ENCODE data around the gene ZNF79.

The ZNF79 gene

DNA sequence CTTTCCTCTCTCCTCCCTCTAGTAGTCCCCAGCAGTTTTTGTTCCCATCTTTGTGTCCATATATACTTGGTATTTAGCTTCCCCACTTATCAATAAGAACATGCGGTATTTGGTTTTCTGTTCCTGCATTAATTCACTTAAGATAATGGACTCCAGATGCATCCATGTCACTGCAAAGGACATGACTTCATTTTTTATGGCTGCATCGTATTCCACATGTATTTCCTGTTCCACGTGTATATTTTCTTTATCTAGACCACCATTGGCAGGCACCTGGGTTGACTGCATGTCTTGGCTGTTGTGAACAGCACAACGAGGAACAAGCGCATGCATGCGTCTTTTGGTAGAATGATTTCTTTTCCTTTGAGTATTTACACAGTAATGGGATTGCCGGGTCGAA is 6.2 kb downstream of the ZNF79 start:
- no peak for DNase-seq

DNA sequence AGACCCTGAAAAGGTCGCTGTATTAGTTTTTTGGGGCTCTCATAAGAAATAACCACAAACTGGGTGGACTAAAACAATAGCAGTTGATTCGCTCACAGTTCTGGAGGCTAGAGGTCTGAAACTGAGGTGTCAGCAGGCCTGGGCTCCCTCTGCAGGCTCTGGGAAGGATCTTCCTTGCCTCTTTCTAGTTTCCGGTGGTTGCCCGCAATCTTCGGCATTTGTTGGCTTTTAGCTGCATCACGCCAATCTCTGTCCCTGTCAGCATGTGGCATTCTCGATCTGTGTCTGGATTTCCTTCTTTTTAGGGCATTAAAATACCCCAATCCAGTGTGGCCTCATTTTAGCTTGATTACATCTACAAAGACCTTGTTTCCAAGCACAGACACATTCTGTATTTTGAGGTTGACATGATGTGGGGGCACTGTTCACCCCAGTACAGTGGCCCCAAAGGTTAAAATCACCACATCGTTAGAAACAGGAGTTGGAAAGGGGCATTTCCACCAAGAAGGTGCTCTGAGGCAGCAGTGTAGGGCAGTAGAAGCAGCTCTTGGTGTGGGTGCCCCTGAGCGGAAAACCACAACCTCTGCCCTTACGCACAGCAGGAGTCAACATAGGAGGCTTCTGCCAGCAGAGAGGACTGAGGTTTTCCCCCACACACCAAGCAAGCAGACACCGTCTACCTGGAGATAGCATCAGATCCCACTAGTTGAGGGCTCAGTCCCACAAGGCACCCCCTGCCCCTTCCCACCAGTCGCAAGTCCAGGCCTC is 13.5 kb downstream of the ZNF79 start:
- DNase-seq: no peak

DNA sequence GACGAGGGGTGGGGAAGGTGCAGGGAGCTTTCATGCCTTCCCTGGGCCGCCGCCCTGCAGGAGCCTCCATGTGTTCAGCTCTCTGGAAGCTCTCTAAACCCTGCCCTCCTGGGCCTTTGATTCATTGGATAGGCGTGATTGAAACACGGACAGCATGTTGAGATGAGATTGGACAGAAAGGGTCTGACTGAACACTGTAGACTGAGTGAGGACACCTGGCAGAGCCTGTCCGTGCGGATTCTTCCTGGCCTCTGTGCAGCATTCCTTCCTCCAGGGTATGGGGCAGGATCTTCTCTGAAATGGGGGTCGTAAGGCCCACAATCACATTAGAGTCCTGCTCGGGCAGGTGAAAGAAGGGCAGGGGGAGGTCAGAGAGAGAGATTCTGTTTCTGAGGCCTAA is 14.2 kb downstream of the ZNF79 start:
- no peak for DNase-seq

DNA sequence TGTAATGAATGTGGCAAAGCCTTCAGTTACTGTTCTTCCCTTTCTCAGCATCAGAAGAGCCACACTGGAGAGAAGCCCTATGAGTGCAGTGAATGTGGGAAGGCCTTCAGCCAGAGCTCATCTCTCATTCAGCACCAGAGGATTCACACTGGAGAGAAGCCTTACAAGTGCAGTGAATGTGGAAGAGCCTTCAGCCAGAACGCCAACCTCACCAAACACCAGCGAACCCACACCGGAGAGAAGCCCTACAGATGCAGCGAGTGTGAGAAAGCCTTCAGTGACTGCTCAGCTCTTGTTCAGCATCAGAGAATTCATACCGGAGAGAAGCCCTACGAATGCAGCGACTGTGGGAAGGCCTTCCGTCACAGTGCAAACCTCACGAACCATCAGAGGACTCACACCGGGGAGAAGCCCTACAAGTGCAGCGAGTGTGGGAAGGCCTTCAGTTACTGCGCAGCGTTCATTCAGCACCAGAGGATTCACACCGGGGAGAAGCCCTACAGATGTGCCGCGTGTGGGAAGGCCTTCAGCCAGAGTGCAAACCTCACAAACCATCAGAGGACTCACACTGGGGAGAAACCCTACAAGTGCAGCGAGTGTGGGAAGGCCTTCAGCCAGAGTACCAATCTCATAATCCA is 20.2 kb downstream of the ZNF79 start:
- DNase-seq: no peak

DNA sequence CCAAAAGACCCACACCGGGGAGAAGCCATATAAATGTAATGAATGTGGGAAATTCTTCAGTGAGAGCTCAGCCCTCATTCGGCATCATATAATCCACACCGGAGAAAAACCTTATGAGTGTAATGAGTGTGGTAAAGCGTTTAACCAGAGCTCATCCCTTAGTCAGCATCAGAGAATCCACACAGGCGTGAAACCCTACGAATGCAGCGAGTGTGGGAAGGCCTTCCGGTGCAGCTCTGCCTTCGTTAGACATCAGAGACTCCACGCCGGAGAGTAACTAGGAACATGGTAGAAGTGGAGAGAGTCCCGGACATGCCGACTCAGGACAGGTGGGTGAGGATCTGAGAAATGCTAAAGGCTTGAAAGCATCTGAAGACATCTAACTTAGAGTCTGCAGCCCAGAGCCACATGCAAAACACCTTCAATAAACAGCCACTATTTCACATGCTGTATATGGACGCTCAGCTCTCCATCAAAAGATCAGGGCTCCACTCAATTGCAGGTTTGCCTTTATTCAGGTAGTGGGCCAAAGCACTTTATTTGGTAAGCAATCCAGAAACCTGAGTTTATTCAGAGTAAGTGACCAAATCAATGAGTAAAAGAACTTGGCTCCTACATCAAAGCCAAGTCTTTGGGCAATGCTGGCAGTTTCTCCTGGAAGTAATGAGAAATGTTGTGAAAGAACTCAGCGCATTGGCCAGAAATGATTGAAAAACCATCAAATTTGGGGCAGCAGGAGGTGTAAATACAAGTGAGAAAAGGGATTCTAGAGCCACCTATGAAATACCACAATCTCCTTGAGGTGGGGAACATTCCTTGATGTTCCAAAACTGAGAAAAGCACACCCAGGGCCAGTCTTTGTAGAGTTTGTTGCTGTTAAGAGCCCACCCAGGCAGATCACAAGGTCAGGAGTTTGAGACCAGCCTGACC is 21.0 kb downstream of the ZNF79 start:
- DNase-seq: no peak

DNA sequence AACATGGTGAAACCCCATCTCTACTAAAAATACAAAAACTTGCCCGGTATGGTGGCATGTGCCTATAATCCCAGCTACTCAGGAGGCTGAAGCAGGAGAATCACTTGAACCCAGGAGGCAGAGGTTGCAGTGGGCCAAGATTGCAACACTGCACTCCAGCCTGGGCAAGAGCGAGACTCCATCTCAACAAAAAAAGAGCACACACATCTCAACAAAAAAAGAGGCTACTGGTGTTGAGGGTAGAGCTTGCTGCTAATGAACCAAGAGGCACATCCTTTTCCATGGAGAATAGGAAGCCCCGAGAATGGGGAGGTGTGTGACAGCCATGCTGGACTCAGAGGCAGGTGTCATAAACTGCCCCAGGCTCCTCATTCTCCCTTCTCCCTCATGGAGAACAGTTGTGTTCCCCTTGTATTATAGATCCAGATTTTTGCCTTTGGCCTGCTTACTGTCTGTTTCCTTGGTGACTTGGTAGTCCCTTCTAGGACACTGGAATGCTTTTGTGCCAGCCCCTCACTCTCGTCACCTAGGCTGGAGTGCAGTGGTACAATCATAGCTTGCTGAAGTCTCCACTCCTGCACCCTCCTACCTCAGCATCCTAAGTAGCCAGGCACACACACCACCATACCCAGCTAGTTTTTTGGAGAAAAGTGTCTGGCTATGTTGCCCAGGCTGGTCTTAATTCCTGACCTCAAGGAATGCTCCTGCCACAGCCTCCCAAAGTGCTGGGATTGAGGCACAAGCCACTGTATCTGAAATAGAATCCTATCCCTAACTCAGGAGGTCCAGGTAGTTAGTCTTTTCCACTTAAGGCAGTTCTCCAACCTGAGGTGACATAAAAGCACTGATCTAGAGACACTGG is 21.9 kb downstream of the ZNF79 start:
- DNase-seq: no peak

DNA sequence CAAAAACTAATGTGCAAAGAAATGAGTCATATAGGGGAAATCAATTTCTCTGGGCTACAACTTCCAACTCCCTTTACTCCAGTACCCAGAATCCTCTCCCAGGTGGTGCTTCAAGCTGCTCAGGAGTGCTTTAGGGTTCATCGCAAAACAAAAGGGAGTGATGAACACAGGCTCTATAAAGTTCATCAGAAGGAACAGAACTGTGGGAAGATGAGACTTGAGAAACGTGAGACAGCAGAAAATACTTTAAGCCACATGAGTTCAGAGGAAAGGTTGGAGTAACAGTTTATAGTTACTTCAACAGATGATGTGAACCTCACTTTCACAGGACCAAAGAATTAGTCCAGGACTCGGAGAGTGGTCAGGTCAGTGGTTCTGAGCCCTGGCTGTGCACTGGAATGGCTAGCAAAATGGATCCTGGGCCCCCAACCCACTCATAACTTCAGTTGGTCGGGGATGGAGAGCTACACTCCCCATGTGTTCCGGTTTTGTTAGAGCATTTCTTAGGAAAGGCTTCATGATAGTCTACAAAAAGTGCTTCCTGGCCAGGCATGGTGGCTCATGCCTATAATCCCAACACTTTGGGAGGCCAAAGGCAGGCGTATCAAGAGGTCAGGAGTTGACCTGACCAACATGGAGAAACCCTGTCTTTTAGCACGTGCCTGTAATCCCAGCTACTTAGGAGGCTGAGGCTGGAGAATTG is 22.7 kb downstream of the ZNF79 start:
- DNase-seq: no peak

DNA sequence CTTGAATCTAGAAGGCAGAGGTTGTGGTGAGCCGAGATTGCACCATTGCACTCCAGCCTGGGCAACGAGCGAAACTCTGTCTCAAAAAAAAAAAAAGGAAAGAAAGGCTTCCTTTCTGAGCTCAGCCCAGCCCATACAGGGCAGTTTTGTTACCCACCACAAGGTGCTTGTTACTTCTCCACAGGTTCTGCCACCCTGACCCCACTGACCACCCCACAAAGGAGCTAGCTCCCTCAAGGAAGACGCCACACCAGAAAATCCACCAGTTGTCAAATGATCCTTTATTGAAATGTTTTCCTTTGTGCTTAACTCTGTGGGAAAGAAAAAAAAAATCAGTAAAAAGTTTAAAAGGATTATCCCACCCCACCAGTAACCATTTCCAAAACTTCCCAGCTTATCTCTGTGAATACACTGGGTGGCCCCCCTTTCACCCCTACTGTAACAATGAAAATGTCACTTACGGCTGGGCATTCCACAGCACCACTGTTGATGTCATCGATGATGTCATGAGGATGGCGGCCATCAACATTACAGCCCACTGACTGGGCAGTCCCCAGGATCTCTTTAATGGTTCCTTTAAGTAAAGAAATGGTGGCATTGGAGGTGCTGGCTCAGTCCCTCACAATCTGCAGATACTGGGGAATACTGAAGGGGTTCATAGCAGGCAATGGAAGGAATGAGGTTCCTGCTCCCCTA is 23.4 kb downstream of the ZNF79 start:
- no peak for DNase-seq

DNA sequence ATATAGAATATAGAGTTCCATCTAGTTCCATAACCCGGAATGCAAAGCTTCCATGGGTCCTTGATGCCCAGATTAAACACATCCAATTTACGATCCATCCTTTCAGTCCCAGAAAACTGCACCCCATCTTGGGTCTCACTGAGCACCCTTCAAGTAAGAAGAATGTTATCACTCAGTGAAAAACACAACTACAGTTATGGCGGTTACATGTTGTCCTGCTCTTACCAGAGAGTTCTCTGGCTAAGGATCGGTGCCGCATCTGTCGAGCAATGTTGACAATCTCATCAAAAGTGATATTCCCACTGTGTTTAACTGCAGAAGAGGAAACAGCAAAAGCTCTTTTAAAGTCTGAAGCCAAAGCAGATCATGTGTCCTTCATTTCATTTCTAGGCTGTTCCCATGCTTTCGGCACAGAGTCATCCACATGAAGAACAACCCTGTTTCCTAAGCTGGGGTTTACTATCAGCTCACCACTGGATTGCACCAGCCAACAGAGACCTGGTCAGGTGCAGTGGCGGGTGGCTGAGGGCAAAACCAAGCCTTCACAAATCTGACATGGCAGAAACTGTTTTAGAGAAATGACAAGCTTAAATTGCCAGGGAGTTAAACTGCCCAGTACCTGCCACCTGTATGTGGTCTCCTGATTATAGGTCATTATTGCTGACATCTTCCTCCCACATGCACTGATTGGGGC is 24.1 kb downstream of the ZNF79 start:
- DNase-seq: no peak

DNA sequence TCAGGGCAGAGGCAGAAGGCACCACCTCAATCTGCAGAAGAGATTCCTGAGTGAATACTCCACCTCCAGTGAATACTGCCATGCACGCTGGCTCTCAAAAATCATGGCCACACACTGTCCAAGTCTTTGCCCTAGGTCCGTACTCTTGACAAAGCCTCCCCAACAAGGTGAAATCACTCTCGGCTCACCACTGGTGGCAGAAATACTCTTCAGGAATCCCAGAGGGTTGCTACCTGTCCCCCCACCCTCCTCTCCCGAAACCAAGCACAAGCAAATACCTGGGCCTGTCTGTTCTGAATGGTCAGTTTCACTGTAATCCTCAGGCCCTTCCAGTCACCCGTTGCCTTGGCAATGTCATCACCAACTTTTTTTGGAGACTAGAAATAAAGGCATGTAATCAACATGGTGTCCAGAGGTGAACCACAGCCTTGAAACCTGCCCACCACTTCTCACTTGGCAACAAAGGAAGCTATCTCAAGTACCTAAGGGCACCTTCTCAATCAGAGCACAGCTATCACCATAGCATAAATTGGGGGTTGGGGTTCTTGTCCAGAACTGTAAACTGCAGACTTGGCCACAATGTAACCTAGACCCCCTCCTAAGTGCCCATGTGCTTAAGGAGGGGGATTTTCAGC is 25.3 kb downstream of the ZNF79 start:
- no peak for DNase-seq

DNA sequence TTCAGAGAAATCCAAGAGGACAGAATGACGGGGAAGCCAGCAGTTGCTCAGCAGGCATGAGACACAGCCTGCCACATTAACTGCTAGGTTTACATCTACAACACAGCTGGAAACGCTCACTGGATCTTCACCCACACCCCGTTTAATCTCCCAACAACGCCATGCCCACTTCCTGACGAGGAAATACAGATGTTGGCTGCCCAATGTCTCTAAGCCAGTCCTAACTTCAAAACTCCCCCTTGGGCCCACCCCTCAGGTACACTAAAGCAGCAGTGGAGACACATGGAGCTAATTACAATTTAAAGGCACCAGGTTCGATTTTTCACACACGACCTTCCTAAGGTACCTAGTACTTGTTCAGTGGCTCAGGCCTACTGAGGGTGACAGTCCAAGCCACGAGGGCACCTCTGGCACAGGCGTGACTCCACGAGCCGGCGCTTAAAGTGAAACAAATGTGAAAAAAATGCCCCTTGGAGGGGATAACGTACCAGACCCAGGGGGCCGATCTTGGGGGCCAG is 26.1 kb downstream of the ZNF79 start:
- no peak for DNase-seq

DNA sequence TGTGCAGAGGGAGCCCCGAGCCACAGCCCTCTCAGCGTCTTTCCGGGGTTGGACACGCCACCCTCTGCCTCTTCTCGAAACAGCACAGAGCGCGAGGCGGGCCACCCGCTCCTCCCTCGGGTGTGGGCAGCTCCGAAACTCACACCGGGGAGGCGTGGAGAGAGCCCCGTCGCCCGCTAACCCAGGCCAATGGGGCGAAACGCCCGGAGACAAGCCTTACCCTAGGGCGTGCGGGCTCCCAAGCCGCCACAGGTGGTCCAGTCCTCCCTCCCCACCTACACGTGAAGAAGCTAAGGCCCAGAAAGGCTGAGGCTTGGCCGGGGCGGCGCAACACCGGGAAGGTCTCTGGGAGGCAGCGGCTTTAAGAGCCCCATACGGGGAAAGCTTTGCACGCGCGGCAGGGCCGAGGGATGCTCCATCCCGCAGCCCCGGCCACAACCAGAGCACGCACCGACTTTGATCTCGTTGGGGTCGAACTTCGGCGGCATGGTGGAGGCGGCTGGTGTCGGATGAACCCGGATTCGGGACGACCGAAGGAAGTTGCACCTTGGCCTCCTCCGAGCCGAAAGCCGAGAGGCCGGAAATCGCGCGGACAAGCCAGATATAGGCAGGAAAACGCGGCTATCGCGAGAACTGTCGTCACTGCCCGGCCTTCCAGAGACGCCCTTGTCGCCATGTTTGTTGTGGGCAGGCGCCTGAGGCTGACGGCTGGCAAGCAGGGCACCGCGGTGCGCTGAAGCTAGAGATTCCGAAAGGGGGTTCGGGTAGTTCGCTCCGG is 26.8 kb downstream of the ZNF79 start, which contains the start of the genes LRSAM1 and RPL12:
TSS of gene LRSAM1 (plus strand) at position 681 of the 778 bp plus-strand sequence. CDS start 3,018 bp downstream, outside the sequence.
TSS of gene RPL12 (minus strand) at position 577 of the 778 bp plus-strand sequence. CDS start at position 488, 89 bp downstream.
- peak; percentile 93 for DNase-seq

DNA sequence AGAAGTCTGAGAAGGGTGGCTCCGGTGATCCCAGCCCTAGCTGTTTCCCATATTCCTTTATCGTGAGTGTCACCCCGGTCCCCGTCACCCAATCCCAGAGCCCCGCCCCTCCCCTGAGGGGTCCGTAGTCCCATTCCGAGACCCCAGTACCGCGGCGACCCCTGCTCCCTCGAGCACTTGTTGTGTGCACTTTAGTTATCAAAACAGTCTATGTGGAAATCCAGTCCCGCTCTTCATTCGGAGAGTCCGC is 27.4 kb downstream of the ZNF79 start:
- no peak for DNase-seq

DNA sequence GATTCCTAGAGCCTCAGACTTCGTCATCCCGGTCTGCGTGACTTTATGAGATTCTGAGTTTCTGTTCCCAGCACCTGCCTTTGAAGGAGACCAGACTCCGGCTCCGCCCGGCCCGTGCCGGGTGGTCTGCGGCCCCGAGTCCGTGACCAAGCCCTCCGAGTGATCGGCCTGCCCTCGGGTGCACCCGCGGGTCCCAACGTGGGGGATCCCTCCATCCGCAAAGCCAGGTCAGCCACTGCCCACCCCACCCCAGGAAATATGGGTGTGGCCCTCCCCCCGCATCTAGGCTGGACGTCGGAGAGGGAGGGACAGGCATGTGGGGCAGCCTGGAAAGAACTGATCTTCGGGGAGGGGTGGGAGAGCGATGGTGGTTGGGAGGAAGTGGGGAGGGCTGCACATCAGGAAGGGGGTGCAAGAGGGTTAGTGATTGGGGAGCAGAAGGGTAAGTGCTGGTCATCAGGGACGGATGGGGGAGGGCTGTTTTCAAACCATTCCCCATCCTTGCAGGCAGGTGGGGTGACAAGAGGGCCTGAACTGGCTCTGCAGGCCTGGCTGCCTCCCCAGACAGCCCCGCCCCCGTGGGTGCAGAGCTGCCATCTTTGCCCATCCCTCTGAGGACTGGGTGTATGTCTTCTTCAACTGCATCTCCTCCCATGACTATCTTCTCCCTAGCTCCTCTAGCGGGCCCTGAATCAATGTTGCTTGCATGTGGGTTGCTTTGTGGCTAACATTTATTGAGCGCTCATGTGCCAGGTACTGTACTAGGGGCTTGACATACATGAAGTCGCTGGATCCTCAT is 27.9 kb downstream of the ZNF79 start:
- DNase-seq: no peak

DNA sequence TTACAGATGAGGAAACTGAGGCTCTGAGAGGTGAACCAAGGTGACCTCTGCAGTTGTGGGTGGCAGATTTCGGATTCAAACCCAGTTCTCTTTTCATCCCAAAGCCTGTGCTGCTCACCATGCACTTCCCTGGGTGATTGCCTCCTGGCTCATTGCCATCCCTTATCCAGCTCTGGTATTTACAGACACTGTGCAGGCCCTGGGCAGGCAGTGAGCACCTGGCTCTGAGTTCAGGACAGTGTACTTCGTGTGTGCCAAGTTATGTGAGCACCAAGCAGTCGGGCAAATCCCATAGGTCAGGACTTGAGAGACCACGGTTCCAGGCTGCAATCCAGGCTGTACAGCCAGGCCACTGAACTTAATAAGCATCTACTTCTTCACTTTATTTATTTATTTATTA is 28.5 kb downstream of the ZNF79 start:
- DNase-seq: peak; percentile 47

DNA sequence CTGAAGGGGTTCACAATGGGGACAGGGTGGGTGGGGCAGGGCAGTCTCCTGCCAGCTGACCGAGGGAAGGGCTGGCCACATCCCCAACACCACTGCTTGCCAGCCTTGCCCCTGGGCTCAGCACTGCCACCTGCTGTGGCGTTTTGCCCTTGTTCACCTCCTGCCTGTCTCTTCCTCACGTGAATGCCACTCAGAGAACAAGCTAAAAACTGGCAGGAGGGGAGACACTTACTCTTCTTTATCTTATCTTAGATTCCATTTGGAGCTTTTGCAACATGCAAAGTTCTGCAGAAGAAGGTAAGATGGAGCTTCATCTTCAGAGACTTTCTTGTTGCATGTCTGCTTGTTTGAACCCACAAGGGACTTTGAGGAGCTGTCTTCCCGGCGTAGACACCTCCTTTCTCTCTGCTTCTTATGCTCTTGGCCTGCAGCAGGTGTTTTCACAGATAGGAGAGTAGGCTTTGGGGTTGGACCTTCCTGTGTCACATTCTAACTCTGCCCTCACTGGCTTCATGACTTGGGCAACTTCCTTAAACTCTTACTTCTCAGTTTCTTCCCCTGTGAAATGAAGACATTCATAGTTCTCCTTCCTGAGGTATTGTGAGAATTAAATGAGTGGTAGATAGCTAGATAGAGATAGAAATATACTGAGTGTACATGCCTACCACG is 31.3 kb downstream of the ZNF79 start:
- no peak for DNase-seq

DNA sequence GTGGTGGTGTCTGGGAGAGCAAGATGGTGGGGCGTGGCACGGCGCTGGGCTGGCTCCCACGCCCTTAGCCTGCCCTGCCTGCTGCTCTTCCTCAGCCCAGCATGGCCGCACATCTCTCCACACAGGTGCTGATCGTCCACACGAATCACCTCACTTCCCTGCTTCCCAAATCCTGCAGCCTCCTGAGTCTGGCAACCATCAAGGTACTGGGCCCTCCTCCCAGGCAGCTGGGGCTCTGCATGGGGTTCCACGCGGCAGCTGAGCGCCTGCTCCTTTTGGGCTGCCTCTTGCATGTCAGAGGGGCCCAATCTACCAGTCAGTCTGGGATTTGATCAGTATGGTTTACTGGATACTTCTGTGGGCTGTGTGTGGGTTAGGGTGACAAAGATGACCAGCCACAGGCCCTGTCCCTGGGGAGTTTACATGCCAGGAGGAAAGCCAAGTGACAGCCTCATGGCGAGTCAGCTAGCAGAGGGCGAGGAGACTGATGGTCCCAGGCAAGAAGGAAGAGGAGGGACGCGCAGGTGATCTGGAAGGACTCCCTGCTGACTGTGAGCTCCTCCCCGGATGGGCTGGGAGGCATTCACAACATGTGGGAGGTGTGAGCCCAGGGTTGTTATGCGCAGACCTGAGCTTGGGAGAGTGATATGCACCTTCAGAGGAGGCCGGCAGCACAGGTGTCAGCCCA is 33.2 kb downstream of the ZNF79 start:
- no peak for DNase-seq
